HG02840 (cell line): ENCODE data around the gene C19orf47.

Experiments used
- ATAC-seq: cut with Tn5 transposase; IDR thresholded peaks from one replicate; pipeline ENCODE4 v1.9.1; 2021; ENCODE audit warnings: mild to moderate bottlenecking, moderate library complexity, moderate number of reproducible peaks; ENCODE audit not compliant: unreplicated experiment, low FRiP score

Gene C19orf47

GRCh38 chr19:40322271-40322610 is 26.0 kb downstream of the C19orf47 start:
- no peak for ATAC-seq

- no peak for ATAC-seq
Measured at GRCh38 chr19:40321566-40322270, 26.5 kb downstream of the C19orf47 start.

GRCh38 chr19:40321076-40321475 is 27.1 kb downstream of the C19orf47 start:
- ATAC-seq: no peak

- ATAC-seq: no peak
Measured at GRCh38 chr19:40320558-40320935, 27.6 kb downstream of the C19orf47 start.

- ATAC-seq: no peak
Measured at GRCh38 chr19:40317338-40317737, 30.9 kb downstream of the C19orf47 start.

GRCh38 chr19:40315812-40316470 is 32.3 kb downstream of the C19orf47 start:
- no peak for ATAC-seq

GRCh38 chr19:40314656-40315055 is 33.5 kb downstream of the C19orf47 start:
- no peak for ATAC-seq

- ATAC-seq: no peak
Measured at GRCh38 chr19:40313229-40313983, 34.8 kb downstream of the C19orf47 start.

- ATAC-seq: no peak
Measured at GRCh38 chr19:40312533-40312932, 35.7 kb downstream of the C19orf47 start.

- ATAC-seq: no peak
Measured at GRCh38 chr19:40309666-40310065, 38.5 kb downstream of the C19orf47 start.

- no peak for ATAC-seq
Measured at GRCh38 chr19:40305403-40305802, 42.8 kb downstream of the C19orf47 start.

- no peak for ATAC-seq
Measured at GRCh38 chr19:40304306-40304705, 43.9 kb downstream of the C19orf47 start.

- no peak for ATAC-seq
Measured at GRCh38 chr19:40303765-40304164, 44.4 kb downstream of the C19orf47 start.

GRCh38 chr19:40302224-40303011 is 45.8 kb downstream of the C19orf47 start:
- no peak for ATAC-seq

- ATAC-seq: no peak
Measured at GRCh38 chr19:40300668-40301067, 47.5 kb downstream of the C19orf47 start.

- ATAC-seq: no peak
Measured at GRCh38 chr19:40298026-40298425, 50.2 kb downstream of the C19orf47 start.

- ATAC-seq: no peak
Measured at GRCh38 chr19:40294560-40294959, 53.6 kb downstream of the C19orf47 start.

- no peak for ATAC-seq
Measured at GRCh38 chr19:40286971-40287421, 61.2 kb downstream of the C19orf47 start.

- no peak for ATAC-seq
Measured at GRCh38 chr19:40286235-40286970, 61.8 kb downstream of the C19orf47 start.
